ENCODE measurements around the gene GDPGP1. TPM values are rescaled to one million over a fixed set of nuclear protein-coding genes. Genes with fewer than 3 reads are reported as not detected.

Gene GDPGP1
- total and polyA plus RNA-seq, 9 of the 15 experiments (the other 6 are each of a cell fraction or from before 2014, with no cell fraction given), result 0.78 to 6.1 (median 2.8) TPM

DNA sequence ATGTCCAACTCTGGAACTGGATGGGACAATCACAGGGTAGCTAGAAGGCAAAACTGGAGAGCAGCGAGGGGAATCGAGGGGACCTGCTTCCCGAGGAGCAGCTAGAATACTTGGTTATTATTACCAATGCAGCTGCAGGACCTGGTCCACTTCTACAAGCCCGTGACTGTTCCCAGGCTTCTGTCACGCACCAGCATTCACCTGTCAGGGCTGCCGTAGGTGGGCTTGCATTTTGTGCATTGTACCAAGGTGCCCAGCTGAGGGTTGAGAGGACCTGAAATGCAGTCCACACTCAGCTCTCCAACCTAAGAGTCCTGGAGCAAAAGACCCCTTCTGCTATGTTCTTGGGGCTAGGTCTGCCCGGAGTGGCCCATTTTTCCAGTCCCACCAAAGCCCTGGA, 30.5 kb upstream of the GDPGP1 start:
- TF ChIP-seq GTF2F1 (IDR thresholded peaks at IDR 0.05; ENCODE audit: low read depth, low read length) (no peak), FOXK1 (CRISPR knock-in tag; IDR thresholded peaks at IDR 0.05; ENCODE audit: borderline replicate concordance) (no peak), RCOR1 (IDR thresholded peaks at IDR 0.05; ENCODE audit: borderline replicate concordance in 1 of 2, low read depth in 2 of 2, low read length in 2 of 2) (no peak), ELF1 (tag; IDR thresholded peaks at IDR 0.05) (no peak), RNF2 (IDR thresholded peaks at IDR 0.05) (no peak), ZNF224 (CRISPR knock-in tag; IDR thresholded peaks at IDR 0.05) (no peak), HNRNPLL (IDR thresholded peaks at IDR 0.05; ENCODE audit: low read depth, low read length, poor library complexity, severe bottlenecking) (no peak), ZNF778 (CRISPR knock-in tag; IDR thresholded peaks at IDR 0.05) (no peak), SIRT6 (IDR thresholded peaks at IDR 0.05; ENCODE audit: low read depth, low read length) (no peak), CBX2 (IDR thresholded peaks at IDR 0.05; ENCODE audit: insufficient read depth, low read length, poor library complexity, severe bottlenecking) (no peak)
- TF ChIP-seq, protein P1, sequence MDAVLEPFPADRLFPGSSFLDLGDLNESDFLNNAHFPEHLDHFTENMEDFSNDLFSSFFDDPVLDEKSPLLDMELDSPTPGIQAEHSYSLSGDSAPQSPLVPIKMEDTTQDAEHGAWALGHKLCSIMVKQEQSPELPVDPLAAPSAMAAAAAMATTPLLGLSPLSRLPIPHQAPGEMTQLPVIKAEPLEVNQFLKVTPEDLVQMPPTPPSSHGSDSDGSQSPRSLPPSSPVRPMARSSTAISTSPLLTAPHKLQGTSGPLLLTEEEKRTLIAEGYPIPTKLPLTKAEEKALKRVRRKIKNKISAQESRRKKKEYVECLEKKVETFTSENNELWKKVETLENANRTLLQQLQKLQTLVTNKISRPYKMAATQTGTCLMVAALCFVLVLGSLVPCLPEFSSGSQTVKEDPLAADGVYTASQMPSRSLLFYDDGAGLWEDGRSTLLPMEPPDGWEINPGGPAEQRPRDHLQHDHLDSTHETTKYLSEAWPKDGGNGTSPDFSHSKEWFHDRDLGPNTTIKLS (IDR thresholded peaks at IDR 0.05; ENCODE audit: borderline replicate concordance, low read depth), result no peak
- 97% methylated on average over 7 of the region's 7 CpGs for WGBS (ENCODE audit: insufficient coverage, low coverage, missing lambda C conversion rate)
- no peaks in the 10 kb centered on the region for H3K9me1 ChIP-seq (ENCODE audit: control insufficient read depth, insufficient read depth, low read length)
- no peak overlapping the region for H2AFZ ChIP-seq (ENCODE audit: low read depth, low read length)
- ChIA-PET POLR2A (interaction anchor here (0.7 to 1.2 kb wide), 2 partner anchors 11 to 18 kb away, joined by 3 to 4 read pairs; no protein-coding TSS in a partner anchor), CTCF (ENCODE audit: low intra/inter-chr PET ratio) (no interaction called here)
- no peak overlapping the region for H3K27ac ChIP-seq (ENCODE audit: extremely low read depth, low read depth, low read length)
- DNase-seq (ENCODE audit: extremely low read depth in 1 of 4, low spot score in 3 of 4) (no peak), ATAC-seq (no peak), FAIRE-seq (no peak)
- no peak overlapping the region; a peak in 1 of 4 replicates for H3K9ac ChIP-seq (ENCODE audit: insufficient read depth in 1 of 2, low read depth in 2 of 2, low read length in 2 of 2)
- no peaks in the 10 kb centered on the region for H3K9me3 ChIP-seq (replicated peaks; ENCODE audit: control insufficient read depth, insufficient read depth, low read depth, low read length)
- peaks cover 21 to 27% of the 10 kb centered on the region in 2 experiments; a peak in 4 of 5 replicates for H3K4me1 ChIP-seq (replicated peaks in 1 of 2; ENCODE audit: control insufficient read depth in 2 of 2, insufficient read depth in 2 of 2, low read length in 2 of 2)
- 0 out of 2 replicates have a peak, but pooled peaks cover 12% of the 10 kb centered on the region for H4K20me1 ChIP-seq (replicated peaks; ENCODE audit: control insufficient read depth, insufficient read depth, low read length)
- H3K4me2 ChIP-seq (ENCODE audit: insufficient read depth, low read length), result no peak overlapping the region
- no peaks in the 10 kb centered on the region for H3K27me3 ChIP-seq (ENCODE audit: control insufficient read depth in 2 of 2, insufficient read depth in 2 of 2, low read length in 2 of 2)
- peaks cover 56% of the 10 kb centered on the region; the same call in 2 of the 3 replicates for H3K36me3 ChIP-seq (ENCODE audit: control insufficient read depth, insufficient read depth, low read length)
- intact Hi-C loops (cut with micrococcal nuclease), result no loop called here
- peaks cover 82% of the 10 kb centered on the region for H3K79me2 ChIP-seq (ENCODE audit: control insufficient read depth, insufficient read depth, low read length)
- no TSS peak for BruUV-seq (replicated peaks)
- H3K4me3 ChIP-seq, result no peak overlapping the region
- in situ Hi-C loops (cut with MboI), result no loop called here

Data from K562 (cell line).